NCI-H446 treated with DMSO at 0.1 percent for 48 hours (cell line): ENCODE measurements around the gene MRPL32.
"Not testable (repeated sequence)": the region's sequence is repeated elsewhere in the genome, so short reads cannot be mapped to it uniquely, and the experiment has no call there.

Experiments
- DNase-seq: peaks from one replicate; lab custom pipeline; 2025; lab: John Stamatoyannopoulos, UW

Gene MRPL32

DNA sequence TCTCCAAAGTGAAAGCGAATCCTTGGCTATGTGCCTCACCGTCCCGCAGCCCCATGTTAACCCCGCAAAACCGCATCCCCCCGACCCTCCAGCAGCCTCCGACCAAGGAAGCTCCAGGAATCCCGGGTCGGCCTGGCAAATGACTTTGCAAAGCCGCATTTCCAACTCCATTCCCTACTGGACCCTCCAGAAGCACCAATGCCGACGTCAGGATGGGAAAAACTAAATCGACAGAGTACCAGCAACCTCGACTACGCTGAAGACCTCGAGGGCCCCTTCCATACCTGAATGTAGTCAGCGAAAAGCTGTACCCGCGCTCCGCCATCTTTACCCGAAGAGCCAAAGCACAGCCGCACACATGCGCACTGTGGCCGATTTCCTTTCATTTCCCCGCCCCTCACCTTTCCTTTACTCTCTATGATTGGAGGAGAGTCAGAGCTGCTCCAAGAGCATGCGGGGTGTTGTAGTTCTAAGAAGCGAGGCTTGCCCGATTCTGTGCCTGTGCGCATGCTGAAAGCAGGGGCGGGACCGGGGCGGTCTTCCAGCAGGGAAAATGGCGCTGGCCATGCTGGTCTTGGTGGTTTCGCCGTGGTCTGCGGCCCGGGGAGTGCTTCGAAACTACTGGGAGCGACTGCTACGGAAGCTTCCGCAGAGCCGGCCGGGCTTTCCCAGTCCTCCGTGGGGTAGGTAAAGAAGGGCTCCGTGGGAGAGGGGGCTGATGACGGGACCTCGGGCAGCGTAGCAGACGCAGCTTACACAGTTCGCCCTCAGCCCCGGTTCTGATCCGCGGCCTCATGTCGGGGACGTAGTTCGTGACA lies at the start of gene MRPL32, which contains the start of gene PSMA2:
Gene MRPL32 (plus strand): TSS at position 543 of the 818 bp plus-strand sequence. CDS start 11 bp downstream, at position 554.
Gene PSMA2 (minus strand): TSS at position 341 of the 818 bp plus-strand sequence. CDS start 16 bp downstream, at position 325.
- peak; percentile 96 for DNase-seq

DNA sequence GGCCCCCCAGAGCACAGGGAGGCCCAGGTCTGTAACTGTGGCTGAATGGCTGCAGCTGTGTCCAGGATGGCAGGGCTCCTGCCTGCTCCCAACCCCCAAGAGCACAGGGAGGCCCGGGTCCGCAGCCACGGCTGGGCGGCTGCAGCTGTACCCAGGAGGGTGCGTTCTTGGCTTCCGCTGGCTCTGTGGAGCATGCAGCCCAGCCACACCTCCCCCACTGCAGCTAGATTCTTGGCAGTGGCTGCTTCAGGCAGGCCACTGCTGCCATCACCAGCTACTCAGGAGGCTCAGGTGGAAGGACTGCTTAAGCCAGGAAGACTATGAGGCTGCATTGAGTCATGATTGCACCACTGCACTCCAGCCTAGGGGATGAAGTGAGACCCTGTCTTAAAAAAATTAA lies 48.2 kb upstream of the MRPL32 start:
- no peak for DNase-seq

DNA sequence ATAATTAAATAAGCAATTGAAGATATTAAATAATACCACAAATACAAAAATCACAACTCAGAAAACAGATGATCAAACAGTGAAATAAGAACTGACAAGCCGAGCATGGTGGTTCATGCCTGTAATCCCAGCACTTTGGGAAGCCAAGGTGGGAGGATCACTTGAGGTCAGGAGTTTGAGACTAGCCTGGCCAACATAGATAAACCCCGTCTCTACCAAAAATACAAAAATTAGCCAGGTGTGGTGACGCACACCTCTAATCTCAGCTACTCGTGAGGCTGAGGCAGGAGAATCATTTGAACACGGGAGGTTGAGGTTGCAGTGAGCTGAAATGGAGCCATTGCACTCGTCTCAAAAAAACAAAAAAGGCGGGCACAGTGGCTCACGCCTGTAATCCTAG lies 47.0 kb upstream of the MRPL32 start:
- not testable (repeated sequence) for DNase-seq

DNA sequence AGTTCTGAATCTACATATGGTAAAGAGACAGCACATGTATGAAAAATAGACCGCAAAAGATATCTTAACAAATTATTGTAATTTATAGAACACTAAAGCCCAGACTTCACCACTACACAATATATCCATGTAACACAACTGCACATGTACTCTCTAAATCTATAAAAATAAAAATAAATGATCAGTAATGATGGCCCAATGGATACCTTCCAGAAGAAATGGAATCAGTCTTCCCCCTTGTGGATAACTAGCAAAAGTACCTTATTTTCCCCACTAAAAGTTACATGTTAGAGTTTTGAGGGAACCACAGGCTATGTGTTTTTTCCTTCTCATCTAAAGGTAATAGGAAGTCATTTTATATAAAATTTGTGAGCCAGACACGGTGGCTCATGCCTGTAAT lies 46.0 kb upstream of the MRPL32 start:
- DNase-seq, result no peak

DNA sequence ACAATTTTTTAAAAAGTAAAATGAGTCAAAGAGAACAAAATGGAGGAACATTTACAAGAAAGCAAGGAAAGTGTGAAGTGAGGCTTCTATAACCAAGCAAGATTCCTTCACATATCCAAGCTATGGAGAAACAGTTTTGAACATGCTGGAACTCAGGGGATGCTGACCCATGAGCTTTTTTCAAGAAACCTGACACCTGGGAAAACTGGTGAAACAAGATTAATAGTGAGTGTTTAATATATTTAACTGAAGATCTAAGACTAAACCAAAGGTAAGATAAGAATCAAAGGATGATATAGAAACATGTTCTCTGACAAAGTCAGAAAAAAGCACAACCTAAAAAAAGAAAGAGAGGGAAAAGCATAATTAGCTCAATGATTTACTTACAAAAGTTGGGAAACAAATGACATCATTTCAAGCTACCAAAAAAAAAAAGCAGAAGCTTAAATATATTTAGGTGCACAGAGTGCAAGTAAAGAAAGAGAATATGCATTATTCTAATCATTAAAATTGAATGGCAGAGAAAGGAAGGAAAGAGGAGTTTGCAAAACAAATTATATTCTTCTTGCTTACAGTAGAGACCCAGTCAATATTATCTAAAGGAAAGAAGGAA lies 45.2 kb upstream of the MRPL32 start:
- no peak for DNase-seq

DNA sequence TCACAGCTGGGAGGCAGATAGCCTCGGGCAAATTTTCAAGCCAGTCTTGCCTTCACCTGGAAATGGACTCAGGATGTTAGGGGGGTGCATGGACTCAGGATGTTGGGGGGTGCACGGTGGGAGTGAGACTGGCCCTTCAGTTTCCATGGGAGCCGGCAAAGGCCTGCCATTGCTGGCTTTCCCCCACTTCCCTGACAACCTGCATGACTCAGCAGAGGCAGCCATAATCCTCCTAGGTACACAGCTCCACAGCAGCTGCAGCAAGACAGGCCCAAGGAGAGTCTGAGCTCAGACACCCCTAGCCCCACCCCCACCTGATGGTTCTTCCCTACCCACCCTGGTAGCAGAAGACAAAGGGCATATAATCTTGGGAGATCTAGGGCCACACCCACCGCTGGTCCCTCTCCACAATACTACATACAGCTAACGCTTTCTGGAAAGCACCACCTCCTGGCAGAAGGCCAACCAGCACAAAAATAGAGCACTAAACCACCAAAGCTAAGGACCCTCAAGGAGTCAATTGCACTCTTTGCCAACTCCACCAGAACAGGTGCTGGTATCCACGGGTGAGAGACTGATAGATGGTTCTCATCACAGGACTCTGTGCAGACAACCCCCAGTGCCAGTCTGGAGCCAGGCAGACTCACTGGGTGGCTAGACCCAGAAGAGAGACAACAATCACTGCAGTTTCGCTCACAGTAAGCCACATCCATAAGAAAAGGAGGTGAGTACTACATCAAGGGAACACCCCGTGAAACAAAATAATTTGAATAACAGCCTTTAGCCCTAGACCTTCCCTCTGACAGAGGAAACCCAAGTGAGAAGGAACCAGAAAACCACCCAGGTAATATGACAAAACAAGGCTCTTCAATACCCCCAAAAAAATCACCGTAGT lies 38.6 kb upstream of the MRPL32 start:
- no peak for DNase-seq

DNA sequence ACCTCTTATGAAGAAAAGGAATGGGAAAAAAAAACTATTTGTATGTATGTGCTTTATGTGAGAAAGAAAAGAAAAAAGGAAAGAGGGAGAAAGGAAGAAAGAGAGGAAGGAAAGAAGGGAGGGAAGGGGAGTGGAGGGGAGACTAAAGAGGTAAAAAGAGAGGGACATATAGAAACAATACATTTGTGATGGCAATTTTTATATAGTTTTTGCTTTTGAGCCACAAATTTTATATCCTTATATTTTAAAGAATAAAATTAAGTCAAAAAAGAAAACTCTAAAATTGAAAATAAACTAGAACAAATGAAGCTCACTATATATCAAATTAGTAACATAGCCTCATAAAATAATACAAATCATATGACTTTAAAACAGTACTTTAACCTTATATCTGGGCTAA lies 31.3 kb upstream of the MRPL32 start:
- DNase-seq, result no peak

DNA sequence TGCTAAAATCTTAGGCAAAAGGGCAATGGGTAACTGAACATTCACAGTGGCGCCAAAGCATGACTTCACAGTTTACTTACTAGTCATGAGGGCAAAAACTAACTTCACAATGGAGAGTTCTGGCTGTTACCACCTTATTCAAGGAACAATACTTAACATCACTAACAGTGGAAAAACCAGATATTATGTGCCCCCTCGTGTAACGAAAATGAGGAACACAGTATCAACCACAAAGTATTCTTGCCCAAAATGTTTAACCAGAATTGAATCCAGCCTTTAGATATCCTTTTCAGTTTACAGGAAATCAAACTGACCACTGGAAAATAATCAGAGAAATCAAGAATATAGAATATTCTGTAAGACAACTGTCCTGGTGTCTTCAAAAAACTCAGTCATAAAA lies 29.8 kb upstream of the MRPL32 start:
- no peak for DNase-seq

DNA sequence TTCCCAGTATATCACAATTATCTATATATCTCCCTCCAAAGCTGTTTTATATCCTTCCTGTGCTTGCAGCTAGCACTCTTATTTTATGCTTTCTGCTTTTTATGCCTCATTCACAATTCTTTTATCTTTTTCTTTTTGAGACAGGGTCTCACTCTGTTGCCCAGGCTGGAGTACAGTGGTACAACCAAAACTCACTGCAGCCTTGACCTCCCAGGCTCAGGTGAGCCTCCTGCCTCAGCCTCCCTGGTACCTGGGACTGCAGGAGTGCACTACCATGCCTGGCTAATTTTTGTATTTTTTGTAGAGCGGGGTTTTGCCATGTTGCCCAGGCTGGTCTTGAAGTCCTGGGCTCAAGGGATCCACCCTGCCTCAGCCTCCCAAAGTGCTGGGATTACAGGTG lies 26.0 kb upstream of the MRPL32 start:
- DNase-seq, result no peak

DNA sequence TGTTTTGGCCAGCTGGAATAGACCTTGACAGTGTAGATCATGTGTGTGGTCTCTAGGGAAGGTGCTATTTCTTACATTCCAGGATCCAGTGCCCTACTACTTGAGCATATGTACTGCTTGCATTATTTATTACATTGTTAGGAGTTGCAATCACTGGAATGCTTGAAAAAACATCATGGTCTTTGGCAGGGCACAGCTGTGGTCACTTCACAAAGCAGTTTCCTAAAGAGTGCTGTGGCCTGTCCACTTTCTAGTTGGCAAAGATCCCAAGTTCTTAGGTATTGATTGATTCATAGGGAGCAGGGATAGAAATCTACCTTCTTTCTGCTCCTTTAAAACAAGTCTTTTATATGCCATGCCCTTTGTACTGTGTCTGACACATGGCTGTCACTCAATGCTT lies 24.9 kb upstream of the MRPL32 start:
- no peak for DNase-seq

DNA sequence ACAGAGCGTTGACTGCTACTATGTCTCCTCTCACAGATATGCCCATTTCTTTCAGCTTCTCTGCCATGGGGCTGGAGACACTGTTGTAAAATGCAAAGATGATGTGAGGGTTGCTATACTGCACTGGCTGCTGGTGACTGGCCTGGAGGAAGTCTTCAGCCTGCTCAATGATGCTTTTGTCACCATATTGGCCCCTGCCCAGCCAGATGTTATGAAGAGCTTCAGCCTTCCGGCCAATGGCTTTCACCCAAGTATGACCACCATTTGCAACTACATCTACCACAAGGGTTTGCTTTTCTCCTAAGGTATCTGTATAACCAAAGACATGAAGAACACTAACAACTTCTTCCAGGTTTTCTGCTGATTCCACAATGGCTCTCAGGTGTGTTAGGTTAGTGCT lies 21.9 kb upstream of the MRPL32 start:
- DNase-seq, result no peak

DNA sequence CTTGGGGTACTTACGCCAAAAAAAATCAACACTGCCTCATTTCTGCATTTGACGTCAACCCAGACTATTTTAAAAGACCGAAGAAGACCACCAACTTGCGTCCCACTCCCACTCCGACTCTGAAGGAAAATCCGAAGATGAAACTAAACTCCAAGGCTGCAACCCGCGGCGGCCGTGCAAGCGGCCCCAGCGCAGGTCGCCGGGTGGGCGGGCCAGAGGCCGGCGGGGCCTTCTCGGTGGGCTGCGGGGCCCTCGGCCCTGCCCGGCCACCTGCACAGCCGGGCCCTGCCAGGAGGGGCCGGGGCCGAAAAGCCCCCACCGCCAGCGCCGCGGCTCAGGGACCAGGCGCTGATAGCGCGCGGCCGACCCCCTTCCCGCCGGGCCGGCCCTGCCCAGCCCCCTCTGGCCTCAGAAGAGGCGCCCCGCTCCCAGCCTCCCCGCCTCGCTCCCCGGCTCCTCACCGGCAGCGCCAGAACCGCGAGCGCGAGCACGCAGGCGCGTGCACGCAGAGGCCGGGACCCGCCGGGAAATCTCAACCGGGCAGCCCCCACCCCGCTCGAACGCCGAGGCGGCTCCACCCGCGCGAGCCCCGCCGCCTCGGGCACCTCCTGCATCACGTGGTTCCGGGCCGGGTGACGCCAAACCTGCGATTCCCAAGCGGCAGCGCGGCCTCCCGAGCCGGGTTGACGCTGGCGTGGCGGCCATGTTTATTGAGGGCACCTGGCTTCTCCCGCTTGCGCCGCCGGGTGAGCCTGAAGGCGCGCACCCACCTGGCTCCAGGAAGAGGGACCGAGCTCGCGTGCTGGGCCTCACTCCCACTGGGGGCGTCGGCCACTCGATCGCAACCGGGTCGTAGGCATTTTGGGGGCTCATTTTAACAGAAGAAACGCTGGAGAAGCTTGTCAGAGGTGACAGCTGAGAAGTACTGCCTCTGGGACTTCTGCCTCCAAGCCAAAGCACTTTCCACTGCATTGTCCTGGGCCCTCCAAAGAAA lies 20.4 kb upstream of the MRPL32 start, which contains the start of gene C7orf25:
Gene C7orf25 (minus strand): TSS at position 617 of the 994 bp plus-strand sequence. CDS start 1,170 bp downstream, outside the sequence.
- peak; percentile 92 for DNase-seq

DNA sequence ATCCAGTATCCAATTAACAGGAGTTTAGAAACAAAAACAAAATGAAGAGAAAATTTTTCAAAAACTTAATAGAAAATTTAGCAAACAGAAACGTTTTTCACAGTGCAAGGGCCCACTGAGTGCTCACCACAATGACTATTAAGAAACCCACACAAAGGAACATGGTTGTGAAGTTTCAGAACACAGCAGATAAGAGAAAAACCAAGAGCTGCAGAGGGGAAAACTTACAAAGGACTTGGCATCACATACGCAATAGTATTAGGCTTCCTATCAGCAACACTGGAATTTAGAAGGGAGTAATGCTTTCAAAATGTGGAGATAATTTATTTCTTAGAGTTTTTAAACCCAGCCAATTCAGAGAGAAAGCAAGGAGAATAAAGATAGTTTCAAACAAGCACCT lies 18.6 kb upstream of the MRPL32 start:
- DNase-seq, result no peak

DNA sequence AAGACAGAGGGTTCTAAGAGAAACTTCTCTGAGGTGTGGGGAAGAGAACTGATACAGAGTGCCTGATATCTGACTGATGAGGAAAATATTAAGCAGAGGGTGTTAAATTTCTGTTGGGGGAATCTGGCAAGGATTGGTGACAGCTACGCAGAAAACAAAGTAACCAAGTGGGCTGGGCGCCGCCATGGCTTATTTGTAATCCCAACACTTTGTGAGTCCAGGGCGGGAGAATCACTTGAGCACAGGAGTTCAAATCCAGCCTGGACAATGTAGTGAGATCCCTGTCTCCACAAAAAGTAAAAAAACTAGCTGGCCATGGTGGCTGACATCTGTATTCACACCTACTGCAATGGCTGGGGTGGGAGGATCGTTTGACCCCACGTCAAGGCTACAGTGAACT lies 18.2 kb upstream of the MRPL32 start:
- no peak for DNase-seq

DNA sequence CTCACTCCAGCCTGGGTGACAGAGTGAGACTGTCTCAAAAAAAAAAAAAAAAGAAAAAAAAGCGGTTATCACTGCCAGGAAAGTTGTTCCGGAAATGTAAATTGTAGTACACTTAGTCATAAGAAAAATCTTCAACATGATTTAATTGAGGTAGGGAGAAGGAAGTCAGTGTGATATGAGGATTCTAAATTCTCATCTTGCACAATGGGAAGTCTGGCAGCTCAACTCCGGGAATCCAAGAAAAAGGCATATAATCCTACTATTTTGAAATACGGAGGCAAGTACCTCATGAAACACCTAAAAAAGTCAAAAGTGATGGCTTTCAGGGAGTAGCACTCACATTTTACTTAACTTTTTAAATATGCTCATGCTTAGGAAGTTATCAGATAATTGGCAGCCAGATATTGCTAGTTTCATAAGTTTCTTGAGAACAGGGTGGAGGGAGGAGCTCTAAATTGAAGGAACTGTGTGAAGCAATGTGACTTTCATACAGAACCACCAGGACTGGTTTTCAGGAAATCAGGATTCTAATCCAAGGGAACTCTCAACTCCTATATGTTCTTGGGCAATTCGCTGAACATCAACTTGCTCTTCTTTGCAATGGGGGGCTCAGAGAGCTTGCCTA lies 17.6 kb upstream of the MRPL32 start:
- DNase-seq, result no peak

DNA sequence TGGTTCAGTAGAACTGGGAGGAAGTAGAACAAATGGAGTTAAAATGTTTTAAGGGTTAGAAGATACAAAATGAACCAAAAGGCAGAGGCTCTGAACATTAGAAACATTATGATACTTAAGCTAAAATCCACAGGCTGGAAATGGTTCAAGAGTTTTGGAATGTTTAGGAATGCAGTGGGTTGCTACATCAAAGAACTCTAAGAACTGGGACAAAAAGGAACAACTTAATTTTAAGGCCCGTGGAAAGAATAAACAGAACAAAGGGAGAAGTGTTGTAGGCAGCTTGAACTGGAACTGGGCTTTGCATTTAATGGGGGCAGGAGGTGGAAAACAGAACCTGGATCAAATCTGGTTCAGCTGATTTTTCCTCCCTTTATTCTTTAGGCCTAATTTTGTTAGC lies 16.8 kb upstream of the MRPL32 start:
- DNase-seq, result no peak

DNA sequence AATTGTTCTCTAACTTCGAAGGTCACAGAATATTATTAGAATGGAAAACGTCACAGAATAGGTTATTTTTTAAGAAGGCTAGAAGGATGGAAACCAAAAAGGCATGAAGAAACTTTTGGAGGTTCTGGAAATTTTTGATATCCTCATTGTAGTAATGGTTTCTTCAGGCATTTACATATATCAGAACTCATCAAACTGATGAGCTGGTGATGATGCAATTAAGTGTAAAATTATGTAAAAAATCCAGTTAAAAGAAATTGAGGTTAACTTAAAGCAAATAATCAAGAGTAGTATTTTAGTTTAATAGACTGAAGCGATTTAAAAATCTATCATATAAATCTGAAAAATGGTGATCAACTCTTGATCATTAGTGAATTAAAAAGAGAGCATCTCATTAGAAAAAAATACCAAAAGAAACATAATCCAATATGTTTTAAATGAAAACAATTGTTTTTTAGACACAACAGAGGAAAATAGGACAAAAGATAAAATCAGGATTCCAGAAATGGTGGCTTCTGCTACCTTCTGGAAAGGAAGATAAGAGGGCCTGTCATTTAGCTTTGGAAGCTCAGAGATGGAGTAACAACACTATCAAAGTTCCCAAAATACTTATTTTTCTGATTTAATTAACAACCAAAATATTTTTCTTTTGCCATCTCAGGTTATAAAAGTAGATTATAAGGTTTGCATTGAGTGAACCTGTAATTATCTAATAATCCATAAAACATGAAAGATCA lies 10.0 kb upstream of the MRPL32 start:
- no peak for DNase-seq

DNA sequence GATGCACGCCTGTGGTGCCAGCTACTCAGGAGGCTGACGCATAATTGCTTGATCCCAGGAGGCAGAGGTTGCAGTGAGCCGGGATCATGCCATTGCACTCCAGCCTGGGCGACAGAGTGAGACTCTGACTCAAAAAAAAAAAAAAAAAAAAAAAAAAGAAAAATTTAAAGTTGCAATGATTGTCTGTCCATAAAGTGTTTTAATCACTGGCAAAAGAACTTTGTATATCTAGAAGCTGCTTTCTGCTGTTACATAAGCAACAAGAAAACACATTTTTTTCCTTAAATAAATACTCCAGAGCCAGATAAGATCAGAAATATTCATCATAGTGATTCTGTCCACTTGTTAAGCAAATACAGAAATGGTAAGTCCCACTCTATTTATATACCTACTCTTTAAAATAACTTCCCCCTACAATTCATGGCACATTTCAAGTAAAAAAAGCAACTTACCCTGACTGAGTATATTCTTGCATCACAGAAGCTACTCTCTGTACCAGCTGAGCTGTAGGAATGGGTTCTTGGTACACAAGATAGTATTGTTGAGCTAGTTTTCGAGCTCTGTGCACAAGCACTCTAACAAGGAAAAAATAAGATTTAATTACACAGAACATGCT lies 7.8 kb upstream of the MRPL32 start:
- no peak for DNase-seq

DNA sequence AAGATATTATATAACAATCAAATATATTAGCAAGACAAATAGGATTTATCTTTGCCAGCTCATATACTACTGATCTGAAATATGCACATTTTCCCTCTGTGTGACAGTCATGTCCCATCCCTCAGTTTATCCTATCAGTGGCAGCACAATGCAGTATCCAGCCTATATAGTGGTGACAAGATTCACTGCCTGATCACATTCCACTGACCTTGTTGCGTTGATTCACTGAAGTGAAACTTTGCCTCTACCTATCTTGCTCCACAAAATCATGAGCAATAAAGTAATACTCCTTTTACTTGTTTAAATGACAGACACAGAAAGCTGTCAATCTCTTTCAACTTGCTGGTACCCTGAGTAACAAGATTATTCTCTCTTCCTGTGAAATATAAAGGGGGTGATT lies 6.5 kb upstream of the MRPL32 start:
- DNase-seq, result no peak

DNA sequence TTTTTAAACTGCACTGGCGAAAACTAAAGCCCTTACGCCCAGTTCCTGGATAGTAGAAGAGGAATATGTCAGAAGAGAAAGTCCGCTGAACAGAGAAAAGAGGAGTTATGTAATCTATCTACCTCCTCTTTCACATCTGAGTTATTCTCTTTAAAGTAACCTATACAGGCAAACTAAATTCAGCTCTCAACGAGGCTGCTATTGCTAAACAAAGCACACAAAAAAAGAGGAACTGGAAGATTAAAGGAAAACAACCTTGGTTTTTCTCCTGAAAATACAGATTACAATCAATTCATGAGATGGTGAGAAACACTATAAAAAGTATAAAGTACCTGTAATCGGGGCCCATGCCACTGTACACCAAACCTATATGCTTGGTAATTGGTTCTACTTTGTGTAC lies 6.0 kb upstream of the MRPL32 start:
- DNase-seq, result no peak
